Right lobe of liver (tissue), 6 donors: ENCODE data around the gene POLR2H. TPM values are rescaled to one million over a fixed set of nuclear protein-coding genes. Genes with fewer than 3 reads are reported as not detected.

Experiments
- ATAC-seq, 4 donors: fragments of 200-7000 bp; cut with Tn5 transposase; one replicate each; pipeline ENCODE4 v1.9.1; 2020; ENCODE audit warnings: mild to moderate bottlenecking in 4 of 4, moderate library complexity in 4 of 4
- DNase-seq, 3 donors: peaks; one replicate each; pipeline ENCODE4 v3.0.0-alpha.2; 2020
- H3K27ac ChIP-seq, 3 donors: fragments of 200-600 bp; one replicate each; pipeline ENCODE4 v1.8.0; 2022
- H3K27me3 ChIP-seq, 2 donors: fragments of 200-600 bp; one replicate each; pipeline ENCODE4 v1.8.0; 2022
- H3K36me3 ChIP-seq, 4 donors: fragments of 200-600 bp; sonication (generic) in 1 of 4; one replicate each; pipeline versions ENCODE4 v1.5.1 to v1.8.0; 2017 to 2022; ENCODE audit warnings: control low read depth in 1 of 4
- H3K4me1 ChIP-seq, 4 donors: fragments of 200-600 bp; sonication (generic) in 1 of 4; one replicate each; pipeline versions ENCODE4 v1.5.1 to v1.8.0; 2017 to 2022; ENCODE audit warnings: control low read depth in 1 of 4
- H3K4me3 ChIP-seq, 3 donors: fragments of 200-600 bp; one replicate each; pipeline ENCODE4 v1.8.0; 2022
- H3K9me3 ChIP-seq, 4 donors: fragments of 200-600 bp; sonication (generic) in 1 of 4; one replicate each; pipeline versions ENCODE4 v1.5.1 to v1.8.0; 2017 to 2022; ENCODE audit warnings: control low read depth in 1 of 4
- POLR2A ChIP-seq: fragments of 450-650 bp; IDR thresholded peaks from one replicate; pipeline ENCODE4 v1.6.1; 2017; ENCODE audit warnings: antibody characterized with exemption, mild to moderate bottlenecking
- WGBS: methylation state at CpG from one replicate; pipeline ENCODE4 v1.1.6; 2018; ENCODE audit warnings: low coverage, low lambda C conversion rate; ENCODE audit not compliant: insufficient coverage; ENCODE audit errors: missing lambda C conversion rate; 5-methylcytosine and 5-hydroxymethylcytosine counted together
- intact Hi-C, 2 donors: fragments of 100-400 bp; cut with DNase I; formaldehyde crosslinking; loops; one replicate each; pipeline versions ENCODE4 v1.11.2 to v1.14.1; 2022
- long read RNA-seq: library from polyadenylated mRNA; unstranded; transcript quantifications from one replicate; pipeline ENCODE4 v2.0.0, GENCODE V29; 2019
- total RNA-seq, 6 experiments: library from RNA; depleted of rRNA in 2 of 6; stranded (reverse); fragments of >200 nt in 2 of 6; fragmentation: NEBNext Ultra II Directional in 3 of 6; extraction: Animal tissue kit (Norgen Biotek cat#: 25700) in 3 of 6; gene quantifications; one replicate each; pipeline versions ENCODE4 v1.1.0 to v1.2.4, GENCODE V29; 2016 to 2023
- TF ChIP-seq, protein P1 (sequence below), 4 donors: fragments of 200-600 bp in 3 of 4; fragments of 450-650 bp in 1 of 4; IDR thresholded peaks; one replicate each; pipeline versions ENCODE4 v1.5.1 to v1.8.0; 2016 to 2022; ENCODE audit warnings: antibody characterized with exemption in 4 of 4, mild to moderate bottlenecking in 2 of 4
- donor health status: DM: no; HTN: yes; CAD: no.
- donor health status: DM: no; HTN: no; CAD: no.
- donor health status: DM: no; HTN: no; CAD: no.
- donor health status: DM: no; HTN: yes; CAD: no.
- donor health status: DM: no; HTN: yes; CAD: no.

POLR2H gene
- 10 to 100 TPM; 27.4 to 65.7 (median 35.3) TPM for total RNA-seq
- long read RNA-seq, partial matches to known transcripts = 13 of 13 reads
- long read RNA-seq, other reads (novel, unspliced or antisense) = 0 of 13 reads

GRCh38 chr3:184361532-184361931 lies at the start of gene POLR2H, which contains the start of gene CLCN2:
Gene POLR2H (plus strand): TSS chr3:184361710. CDS start chr3:184363493, 1,783 bp downstream.
Gene CLCN2 (minus strand): TSS chr3:184361605. CDS start chr3:184361479, 126 bp downstream.
- peak; percentile 65 to 70 (median 69) for DNase-seq
- intact Hi-C loops = no loop called here
- Histone ChIP-seq H3K36me3 (peaks cover 0 to 8% (median 2%) of the 10 kb centered on the region in 4 donors), H3K27me3 (no peaks in the 10 kb centered on the region), H3K4me1 (peaks cover 0 to 19% (median 8%) of the 10 kb centered on the region in 4 donors), H3K4me3 (peak within 1 kb of the TSS; percentile 75 to 97 (median 85)), H3K27ac (peak within 1 kb of the TSS; percentile 95 to 99 (median 98)), H3K9me3 (no peaks in the 10 kb centered on the region)
- no CpG with 5 or more reads among the region's 56 CpGs for WGBS
- TF ChIP-seq, protein P1, sequence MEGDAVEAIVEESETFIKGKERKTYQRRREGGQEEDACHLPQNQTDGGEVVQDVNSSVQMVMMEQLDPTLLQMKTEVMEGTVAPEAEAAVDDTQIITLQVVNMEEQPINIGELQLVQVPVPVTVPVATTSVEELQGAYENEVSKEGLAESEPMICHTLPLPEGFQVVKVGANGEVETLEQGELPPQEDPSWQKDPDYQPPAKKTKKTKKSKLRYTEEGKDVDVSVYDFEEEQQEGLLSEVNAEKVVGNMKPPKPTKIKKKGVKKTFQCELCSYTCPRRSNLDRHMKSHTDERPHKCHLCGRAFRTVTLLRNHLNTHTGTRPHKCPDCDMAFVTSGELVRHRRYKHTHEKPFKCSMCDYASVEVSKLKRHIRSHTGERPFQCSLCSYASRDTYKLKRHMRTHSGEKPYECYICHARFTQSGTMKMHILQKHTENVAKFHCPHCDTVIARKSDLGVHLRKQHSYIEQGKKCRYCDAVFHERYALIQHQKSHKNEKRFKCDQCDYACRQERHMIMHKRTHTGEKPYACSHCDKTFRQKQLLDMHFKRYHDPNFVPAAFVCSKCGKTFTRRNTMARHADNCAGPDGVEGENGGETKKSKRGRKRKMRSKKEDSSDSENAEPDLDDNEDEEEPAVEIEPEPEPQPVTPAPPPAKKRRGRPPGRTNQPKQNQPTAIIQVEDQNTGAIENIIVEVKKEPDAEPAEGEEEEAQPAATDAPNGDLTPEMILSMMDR (IDR thresholded peaks at IDR 0.05) = no peak
- peak; percentile 83 for TF ChIP-seq POLR2A
- ATAC-seq = peak; percentile 40 to 58 (median 55)

DNA sequence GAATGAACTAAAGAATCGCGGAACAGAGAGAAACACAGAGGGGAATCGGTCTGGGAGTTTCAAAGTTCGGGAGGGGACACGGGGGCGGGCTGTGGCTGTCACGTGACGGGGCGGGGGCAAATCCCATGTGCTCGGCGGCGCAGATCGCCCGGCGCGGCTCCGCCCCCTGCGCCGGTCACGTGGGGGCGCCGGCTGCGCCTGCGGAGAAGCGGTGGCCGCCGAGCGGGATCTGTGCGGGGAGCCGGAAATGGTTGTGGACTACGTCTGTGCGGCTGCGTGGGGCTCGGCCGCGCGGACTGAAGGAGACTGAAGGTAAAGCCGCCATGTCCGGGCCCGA lies 47.2 kb upstream of the POLR2H start, which contains the start of gene EIF4G1:
EIF4G1 (plus strand) TSS at position 244 of the 337 bp plus-strand sequence. CDS start 1,191 bp downstream, outside the sequence.
- intact Hi-C loops = no loop called here
- Histone ChIP-seq H3K27me3 (no peaks in the 10 kb centered on the region), H3K9me3 (no peaks in the 10 kb centered on the region), H3K4me1 (peaks cover 0 to 30% (median 13%) of the 10 kb centered on the region in 4 donors), H3K36me3 (peaks cover 0 to 14% (median 3%) of the 10 kb centered on the region in 4 donors), H3K4me3 (peak within 1 kb of the TSS; percentile 93 to 98 (median 96)), H3K27ac (peak within 1 kb of the TSS; percentile 78 to 94 (median 84))
- DNase-seq (peak; percentile 96 to 97 (median 96)), ATAC-seq (peak; percentile 75 to 85 (median 82))
- WGBS = 0% methylated on average over 5 of the region's 40 CpGs
- peak; percentile 61 for TF ChIP-seq POLR2A
- TF ChIP-seq, protein P1 (IDR thresholded peaks at IDR 0.05) = no peak

GRCh38 chr3:184314700-184315542 lies 46.6 kb upstream of the POLR2H start:
- H3K36me3 ChIP-seq = peaks cover 0 to 14% (median 3%) of the 10 kb centered on the region in 4 donors
- WGBS = 0% methylated on average over 4 of the region's 89 CpGs
- intact Hi-C loops = no loop called here
- H3K27me3 ChIP-seq = no peaks in the 10 kb centered on the region
- H3K4me1 ChIP-seq = peaks cover 0 to 35% (median 15%) of the 10 kb centered on the region in 4 donors
- no peaks in the 10 kb centered on the region for H3K9me3 ChIP-seq
- DNase-seq (peak; percentile 87 to 90 (median 88)), ATAC-seq (peak; percentile 66 to 83 (median 71))
- peak overlapping the region; percentile 93 to 98 (median 96) for H3K4me3 ChIP-seq
- TF ChIP-seq POLR2A = peak; percentile 74
- TF ChIP-seq, protein P1 (IDR thresholded peaks at IDR 0.05) = no peak
- H3K27ac ChIP-seq = peak overlapping the region; percentile 78 to 94 (median 84)

GRCh38 chr3:184315543-184315867 lies 46.0 kb upstream of the POLR2H start:
- 2% methylated on average over 6 of the region's 6 CpGs for WGBS
- DNase-seq = no peak
- peaks cover 0 to 18% (median 6%) of the 10 kb centered on the region in 4 donors for H3K36me3 ChIP-seq
- peak in 2 of 4 donors; percentile 0 to 2 for ATAC-seq
- peaks cover 3 to 39% (median 18%) of the 10 kb centered on the region in 4 donors for H3K4me1 ChIP-seq
- no peak for TF ChIP-seq POLR2A
- no peaks in the 10 kb centered on the region for H3K27me3 ChIP-seq
- peak overlapping the region; percentile 93 to 98 (median 96) for H3K4me3 ChIP-seq
- peak overlapping the region; percentile 78 to 94 (median 84) for H3K27ac ChIP-seq
- H3K9me3 ChIP-seq = no peaks in the 10 kb centered on the region
- intact Hi-C loops = no loop called here
